GM21717 (cell line): ENCODE data around the gene GPR17.

Experiments
- ATAC-seq: cut with Tn5 transposase; IDR thresholded peaks from one replicate; pipeline ENCODE4 v1.9.1; 2021; ENCODE audit warnings: mild to moderate bottlenecking, moderate library complexity; ENCODE audit not compliant: unreplicated experiment

GPR17 gene

DNA sequence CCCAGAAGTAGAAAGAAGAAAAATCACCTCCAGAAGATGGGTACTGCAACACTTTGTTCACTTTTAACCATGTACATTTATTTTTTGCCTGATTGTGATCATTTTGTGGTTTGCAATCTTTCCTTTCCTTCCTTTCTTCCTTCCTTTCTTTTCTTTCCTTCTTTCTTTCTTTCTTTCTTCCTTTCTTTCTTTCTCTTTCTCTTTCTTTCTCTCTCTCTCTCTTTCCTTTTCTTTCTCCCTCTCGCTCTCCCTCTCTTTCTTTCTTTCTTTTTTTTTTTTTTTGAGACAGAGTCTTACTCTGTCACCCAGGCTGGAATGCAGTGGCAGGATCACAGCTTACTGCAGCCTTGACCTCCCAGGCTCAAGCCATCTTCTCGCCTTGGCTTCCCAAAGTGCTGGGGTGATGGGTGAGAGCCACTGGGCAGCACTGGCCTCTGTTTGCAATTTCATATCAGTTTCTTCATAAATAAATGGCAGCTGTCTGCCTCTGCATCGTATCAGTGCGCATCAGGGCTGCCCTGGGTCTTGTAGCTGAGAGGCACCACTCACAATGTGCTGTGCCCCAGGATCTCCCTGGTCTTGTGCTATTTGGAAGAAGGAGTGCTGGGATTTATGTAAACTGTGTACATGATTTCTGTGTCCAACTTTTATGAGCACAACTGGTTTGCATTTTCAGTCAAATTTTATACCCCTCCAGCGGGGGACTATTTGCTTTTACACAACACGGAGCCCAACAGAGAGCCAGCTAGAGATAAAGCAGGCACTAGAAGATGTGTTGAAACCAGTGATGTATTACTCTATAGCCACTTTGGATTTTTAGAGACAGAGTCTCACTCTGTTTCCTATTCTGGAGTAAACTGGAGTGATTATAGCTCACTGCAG lies 36.3 kb downstream of the GPR17 start:
- ATAC-seq = no peak

DNA sequence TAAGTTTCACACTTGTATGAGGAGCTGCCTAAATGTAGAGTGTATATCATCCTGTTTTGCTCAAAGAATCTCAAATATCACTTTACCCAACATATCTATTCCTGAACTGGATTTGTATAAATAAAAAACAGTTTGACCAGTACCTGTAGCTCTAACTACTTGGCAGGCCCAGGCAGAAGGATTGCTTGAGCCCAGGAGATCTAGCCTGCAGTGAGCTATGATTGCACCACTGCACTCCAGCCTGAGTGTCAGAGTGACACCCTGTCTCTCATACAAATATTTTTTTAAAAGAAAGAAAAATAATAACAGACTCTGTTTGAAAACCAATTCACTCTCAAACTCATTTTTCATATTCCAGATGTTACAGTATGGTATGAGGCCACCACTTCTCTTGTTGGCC lies 37.1 kb downstream of the GPR17 start:
- ATAC-seq = no peak

DNA sequence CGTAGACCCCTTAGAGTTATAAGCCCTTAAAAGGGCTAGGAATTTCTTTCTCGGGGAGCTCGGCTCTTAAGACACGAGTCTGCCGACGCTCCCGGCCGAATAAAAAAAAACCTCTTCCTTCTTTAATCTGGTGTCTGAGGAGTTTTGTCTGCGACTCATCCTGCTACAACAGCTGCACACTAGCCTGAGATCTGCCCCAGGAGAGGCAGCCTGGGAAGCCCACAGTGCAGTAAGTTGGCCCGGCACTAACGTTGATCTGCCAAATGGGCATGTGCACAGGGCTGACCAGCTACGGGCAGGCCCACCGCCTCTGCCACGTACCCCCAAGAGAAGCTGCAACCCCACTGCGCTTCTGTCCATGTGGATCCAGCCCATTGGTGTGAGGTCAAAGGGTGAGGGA lies 37.8 kb downstream of the GPR17 start:
- ATAC-seq = no peak

DNA sequence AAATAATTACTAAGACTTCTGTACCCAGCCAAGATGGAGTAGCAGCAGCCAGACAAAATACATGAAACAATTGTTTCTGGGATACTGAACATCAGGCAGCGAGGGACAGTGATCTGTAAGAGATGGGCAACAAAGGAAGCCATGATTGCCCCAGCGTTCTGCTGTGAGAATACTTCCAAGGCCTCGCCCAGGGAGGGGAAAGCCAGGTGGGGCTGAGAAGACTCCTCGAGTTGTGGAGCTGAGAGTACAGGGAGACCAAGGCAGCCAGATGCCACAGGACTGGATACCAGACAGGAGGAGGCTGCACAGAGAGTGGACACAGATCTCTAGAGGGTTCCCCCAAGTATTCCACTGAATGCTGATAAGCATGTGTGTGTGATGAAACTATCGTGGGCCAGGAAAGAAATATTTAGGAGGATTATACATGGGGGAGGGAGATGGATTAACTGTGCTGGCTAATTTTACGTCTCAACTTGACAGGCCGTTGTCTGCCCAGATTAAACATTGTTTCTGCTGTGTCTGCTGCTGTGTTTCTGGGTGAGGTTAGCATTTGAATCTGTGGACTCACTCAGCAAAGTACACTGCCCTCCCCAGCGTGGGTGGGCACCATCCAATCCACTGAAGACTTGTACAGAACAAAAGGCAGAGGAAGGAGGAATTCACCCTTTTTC lies 39.6 kb downstream of the GPR17 start:
- ATAC-seq = no peak

DNA sequence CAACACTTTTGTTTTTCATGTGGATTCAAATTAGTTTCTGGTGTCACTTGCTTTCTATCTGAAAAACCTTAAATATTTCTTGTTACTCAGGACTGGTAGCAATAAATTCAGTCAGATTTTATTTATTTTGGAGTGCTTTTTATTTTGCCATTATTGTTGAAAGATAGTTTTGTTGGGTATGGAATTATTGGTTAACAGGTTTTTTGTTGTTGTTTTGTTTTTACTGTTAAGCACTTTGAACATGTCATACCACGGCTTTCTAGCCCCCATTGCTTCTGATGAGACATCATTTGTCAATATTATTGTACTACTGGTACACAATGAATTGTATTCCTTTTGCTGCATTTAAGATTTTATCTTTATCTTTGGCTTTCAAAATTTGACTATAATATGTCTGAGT lies 42.5 kb downstream of the GPR17 start:
- ATAC-seq = no peak

DNA sequence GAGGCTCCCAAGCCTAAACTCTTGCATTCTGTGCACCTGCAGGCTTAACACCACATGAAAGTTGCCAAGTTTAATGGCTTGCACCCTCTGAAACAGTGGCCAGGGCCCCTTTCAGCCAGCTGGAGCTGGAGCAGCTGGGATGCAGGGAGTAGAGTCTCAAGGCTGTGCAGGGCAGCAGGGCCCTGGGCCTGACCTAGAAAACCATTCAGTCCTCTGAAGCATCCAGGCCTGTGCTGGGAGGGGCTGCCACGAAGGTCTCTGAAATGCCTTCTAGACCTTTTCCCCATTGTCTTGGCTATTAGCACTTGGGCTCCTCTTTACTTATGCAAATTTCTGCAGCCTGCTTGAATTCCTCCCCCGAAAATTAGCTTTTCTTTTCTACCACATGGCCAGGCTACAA lies 44.7 kb downstream of the GPR17 start:
- ATAC-seq = no peak

DNA sequence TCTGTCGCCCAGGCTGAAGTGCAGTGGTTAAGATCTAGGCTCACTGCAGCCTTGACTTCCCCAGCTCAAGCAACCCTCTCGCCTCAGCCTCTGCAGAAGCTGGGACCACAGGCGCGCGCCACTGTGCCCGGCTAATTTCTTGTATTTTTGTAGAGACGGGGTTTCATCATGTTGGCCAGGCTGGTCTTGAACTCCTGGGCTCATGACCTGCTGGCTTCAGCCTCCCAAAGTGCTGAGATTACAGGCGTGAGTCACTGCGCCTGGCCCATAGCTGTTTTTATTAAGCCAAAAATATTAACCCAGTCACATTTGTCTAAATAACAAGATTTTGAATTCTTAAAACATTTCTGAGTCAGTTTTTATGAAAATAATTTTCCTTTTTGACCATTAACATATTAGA lies 49.0 kb downstream of the GPR17 start:
- no peak for ATAC-seq

DNA sequence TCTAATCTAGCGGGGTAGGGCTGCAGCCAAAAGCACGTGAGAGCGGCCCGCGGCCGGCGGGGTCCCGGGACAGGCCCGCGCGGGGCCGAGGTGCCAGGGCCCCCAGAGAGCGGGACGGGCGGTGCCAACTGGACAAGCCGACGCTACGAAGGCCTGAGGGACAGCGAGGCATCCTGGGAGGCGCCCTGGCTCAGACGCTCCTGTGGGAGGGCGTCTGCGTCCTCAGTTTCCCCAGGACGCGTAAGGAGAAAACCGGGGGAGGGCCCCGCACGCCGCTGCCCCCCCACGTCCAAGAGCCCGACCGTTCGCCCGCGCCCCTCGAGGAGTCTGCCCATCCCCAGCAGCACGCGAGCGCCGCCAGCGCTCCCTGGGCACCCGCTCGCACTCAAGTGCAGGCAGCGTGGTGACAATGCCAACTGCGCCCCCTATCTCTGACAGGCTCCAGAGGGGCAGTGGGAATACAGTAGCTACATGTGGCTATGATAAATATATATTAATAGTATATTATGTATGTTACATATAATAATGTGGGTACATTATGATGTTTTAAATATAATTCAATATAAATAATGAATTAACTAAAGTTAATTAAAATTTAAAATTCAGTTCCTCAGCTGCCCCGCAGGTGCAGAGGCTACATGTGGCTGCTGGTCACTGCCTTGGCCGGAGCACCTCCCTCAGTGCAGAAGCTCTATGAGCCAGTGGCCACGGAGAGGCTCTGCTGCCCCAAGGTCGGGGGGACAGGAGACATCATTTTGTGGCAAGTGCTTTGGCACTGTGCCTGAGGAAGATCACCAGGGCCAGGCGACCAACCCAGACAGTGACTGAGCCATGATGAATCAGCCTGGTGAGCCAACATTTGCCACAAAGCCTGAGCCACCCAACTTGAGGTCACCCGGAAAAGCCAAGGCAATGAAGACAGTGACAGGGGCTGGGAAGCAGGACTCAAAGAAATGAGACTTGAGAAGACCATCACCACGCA lies 49.8 kb downstream of the GPR17 start:
- ATAC-seq = no peak

DNA sequence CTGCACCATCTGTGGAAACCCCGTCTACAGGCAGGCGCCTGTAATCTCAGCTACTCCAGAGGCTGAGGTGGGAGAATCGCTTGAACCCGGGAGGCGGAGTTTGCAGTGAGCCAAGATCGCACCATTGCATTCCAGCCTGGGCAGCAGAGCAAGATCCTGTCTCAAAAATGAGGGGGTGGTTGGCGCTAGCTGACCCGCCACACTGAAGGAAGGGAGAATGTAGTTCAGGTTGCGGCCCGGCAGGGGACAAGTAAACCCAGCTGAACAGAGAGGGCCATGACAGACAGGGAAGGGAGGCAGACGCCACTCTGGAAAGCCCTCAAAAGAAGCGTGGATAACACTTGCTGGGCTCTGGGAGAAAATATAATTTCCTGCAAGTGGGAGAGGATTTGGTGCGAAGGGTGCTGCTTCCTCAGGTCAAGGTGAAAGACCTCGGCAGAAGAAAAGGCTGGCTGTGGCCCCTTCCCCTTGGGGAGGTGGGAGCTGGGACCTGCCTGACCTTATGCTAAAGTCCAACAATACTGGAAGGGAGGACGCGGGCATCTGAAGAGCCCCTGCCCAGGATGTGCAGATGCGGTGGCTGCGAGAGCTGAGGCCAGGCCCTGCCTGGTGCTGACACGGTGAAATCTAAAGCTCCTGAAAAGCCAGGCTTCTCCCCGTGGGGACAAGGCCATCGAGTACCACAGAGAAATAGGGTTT lies 51.7 kb downstream of the GPR17 start:
- ATAC-seq = no peak

DNA sequence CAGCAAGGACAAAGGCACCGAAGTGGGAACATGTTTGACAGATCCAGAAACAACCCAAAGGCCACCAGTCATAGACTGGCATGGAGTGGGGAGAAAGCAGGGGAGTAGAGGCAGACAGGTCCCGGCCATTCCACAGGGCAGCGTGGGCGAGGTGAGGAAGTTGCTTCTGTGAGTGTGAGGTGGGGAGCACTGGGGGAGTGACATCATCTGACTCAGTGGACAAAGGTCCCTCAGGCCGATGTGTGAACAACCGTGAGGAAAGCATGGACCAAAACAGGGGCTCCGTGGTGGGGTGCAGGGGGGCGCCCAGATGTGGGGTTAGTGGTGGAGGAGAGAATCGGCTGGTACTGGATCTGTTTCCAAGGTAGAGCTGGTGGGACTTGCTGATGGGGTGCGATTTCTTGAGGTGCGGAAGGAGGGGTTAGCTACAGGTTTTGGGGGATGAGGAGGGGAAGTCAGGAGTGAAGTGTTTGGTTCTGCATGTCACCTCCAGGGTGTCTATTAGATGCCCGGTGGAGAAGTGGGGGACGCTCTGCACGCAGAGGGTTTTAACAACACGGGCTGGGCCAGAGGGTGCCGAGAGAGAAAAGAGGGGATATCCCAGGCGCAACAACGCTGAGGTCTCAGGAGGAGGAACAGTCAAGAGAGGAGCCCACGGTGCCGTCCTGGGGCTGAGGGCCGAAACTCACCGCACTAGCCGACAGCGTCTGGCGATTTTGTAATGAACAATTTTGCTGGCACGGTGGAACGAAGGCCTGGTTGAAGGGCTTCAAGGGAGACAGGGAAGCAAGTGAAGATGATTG lies 52.8 kb downstream of the GPR17 start:
- ATAC-seq = no peak

DNA sequence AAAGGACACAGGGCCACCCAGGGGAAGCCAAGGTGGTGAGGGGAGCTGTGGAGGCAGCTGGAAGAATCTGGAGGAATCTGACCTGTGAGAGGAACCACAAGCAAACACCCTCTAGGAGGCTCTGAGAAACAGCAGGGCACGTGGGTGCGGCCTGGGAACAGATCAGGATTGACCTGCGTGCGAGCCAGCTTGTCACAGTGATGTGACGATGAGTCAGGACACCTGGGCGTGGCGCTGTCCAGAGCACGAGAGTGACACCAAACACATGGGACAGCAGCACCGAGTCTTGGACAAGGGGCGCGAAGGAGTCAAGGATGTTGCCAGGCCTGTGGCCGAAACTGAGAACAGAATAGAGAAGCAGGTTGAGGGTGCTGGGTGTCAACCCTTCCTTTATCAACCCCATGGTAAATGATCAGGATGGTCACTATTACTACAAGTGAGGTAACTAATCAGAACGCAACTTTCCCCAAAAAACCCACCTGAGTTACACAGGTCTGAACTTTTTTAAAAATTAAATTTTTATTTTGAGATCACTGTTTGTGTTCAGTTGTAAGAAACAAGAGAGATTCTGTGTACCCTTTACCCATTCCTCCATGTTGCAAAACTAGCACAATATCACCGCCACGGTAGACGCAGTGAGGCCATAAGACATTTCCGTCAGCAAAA lies 54.7 kb downstream of the GPR17 start:
- peak; percentile 65 for ATAC-seq

DNA sequence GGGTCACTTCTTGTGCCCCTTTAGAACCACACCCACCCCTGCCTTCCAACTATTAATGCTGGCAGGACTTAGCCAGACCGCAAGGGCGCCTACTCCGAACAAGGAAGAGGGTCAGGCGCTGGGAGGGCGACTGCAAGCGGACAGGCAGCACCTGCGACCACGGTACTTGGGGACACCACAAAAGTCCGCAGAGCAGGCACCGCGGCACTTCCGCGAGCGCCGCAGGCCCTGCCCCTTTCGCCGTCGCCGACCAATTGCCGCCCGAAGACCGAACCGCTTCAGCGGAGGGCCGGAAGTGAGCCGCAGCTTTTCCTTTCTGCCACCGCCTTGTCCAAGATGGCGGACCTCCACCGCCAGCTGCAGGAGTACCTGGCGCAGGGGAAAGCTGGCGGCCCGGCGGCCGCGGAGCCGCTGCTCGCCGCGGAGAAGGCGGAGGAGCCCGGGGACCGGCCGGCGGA lies 55.3 kb downstream of the GPR17 start, which contains the start of gene SFT2D3:
Gene SFT2D3, plus strand, starts transcription at position 305 of the 458 bp plus-strand sequence. Its CDS starts 32 bp downstream, at position 337.
- peak; percentile 76 for ATAC-seq

DNA sequence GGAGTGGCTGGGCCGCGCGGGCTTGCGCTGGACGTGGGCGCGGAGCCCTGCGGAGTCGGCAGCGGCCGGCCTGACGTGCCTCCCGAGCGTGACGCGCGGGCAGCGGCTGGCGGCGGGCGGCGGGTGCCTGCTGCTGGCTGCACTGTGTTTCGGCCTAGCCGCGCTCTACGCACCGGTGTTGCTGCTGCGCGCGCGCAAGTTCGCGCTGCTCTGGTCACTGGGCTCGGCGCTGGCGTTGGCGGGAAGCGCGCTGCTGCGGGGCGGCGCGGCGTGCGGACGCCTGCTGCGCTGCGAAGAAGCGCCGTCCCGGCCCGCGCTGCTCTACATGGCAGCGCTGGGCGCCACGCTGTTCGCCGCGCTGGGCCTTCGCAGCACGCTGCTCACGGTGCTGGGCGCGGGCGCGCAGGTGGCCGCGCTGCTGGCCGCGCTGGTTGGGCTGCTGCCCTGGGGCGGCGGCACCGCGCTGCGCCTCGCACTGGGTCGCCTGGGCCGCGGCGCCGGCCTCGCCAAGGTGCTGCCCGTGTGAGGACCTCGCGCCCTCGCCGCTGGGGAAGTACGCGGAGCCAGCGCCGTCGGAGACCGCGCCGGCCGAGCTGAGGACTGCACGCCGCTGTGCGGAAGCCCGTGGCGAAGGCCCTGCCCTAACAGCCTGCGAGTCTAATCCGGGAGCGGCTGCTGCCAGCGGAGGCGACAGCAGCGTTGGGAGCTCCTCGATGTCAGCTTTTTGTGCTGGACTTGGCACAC lies 55.9 kb downstream of the GPR17 start:
- peak; percentile 48 for ATAC-seq
